H1 (cell line): ENCODE measurements around the gene MCUR1. TPM values are rescaled to one million over a fixed set of nuclear protein-coding genes. Genes with fewer than 3 reads are reported as not detected.
"Not testable (repeated sequence)": the region's sequence is repeated elsewhere in the genome, so short reads cannot be mapped to it uniquely, and the experiment has no call there.

ENCODE experiments used
- CTCF ChIA-PET: fragments of 300-600 bp; sonication (Branson Sonifier 250); formaldehyde crosslinking; loops from one replicate; lab custom pipeline; 2021; ENCODE audit not compliant: partially characterized antibody; lab: Charles Lee
- POLR2A ChIA-PET: fragments of 300-600 bp; sonication (Branson Sonifier 250); formaldehyde crosslinking; loops from one replicate; lab custom pipeline; 2021; ENCODE audit warnings: inconsistent platforms; ENCODE audit not compliant: partially characterized antibody; lab: Charles Lee
- DNase-seq, 2 experiments: peaks; one replicate each; pipeline versions ENCODE4 v3.0.0 to v3.0.0-alpha.2; 2010 to 2022; ENCODE audit warnings: low spot score in 2 of 2, low read depth in 1 of 2, mixed read lengths in 1 of 2
- FAIRE-seq: peaks from 2 replicates; lab custom pipeline; 2011; peaks lifted over from hg19 to GRCh38; lab: Jason Lieb, UNC
- H2AFZ ChIP-seq: 2 replicates; pipeline ENCODE4 v1.8.1; 2012; ENCODE audit warnings: low read length, inconsistent platforms
- H2AK5ac ChIP-seq: 2 replicates; pipeline ENCODE4 v1.6.1; 2013; ENCODE audit warnings: low read depth, low read length
- H2BK120ac ChIP-seq: replicated peaks from 2 replicates; pipeline ENCODE3; 2013; ENCODE audit warnings: low read depth, low read length, inconsistent platforms
- H2BK12ac ChIP-seq: 2 replicates; pipeline ENCODE4 v1.6.1; 2013; ENCODE audit warnings: low read depth, low read length
- H2BK15ac ChIP-seq: 2 replicates; pipeline ENCODE4 v1.6.1; 2013; ENCODE audit warnings: low read length
- H2BK20ac ChIP-seq: 2 replicates; pipeline ENCODE4 v1.6.1; 2013; ENCODE audit warnings: low read length
- H2BK5ac ChIP-seq: 2 replicates; pipeline ENCODE4 v1.6.1; 2013; ENCODE audit warnings: low read depth, low read length
- H3K14ac ChIP-seq: 2 replicates; pipeline ENCODE4 v1.6.1; 2013; ENCODE audit warnings: inconsistent platforms; ENCODE audit not compliant: insufficient read length
- H3K18ac ChIP-seq: 2 replicates; pipeline ENCODE4 v1.6.1; 2013; ENCODE audit warnings: low read length; ENCODE audit errors: extremely low read depth
- H3K23ac ChIP-seq: 2 replicates; pipeline ENCODE4 v1.6.1; 2013; ENCODE audit warnings: inconsistent platforms; ENCODE audit not compliant: insufficient read length
- H3K23me2 ChIP-seq: 2 replicates; pipeline ENCODE4 v1.6.1; 2013; ENCODE audit warnings: low read depth, low read length
- H3K27ac ChIP-seq: 2 replicates; pipeline ENCODE4 v1.6.1; 2011; ENCODE audit warnings: low read depth, low read length, inconsistent platforms
- H3K27me3 ChIP-seq, 4 experiments: replicated peaks in 1 of 4; 1 replicate in 1 of 4; 2 replicates in 3 of 4; pipeline versions ENCODE4 v1.6.1 to v1.8.1; 2011 to 2013; ENCODE audit warnings: low read length in 3 of 4, mild to moderate bottlenecking in 3 of 4, inconsistent platforms in 2 of 4, mixed read lengths in 2 of 4, moderate library complexity in 1 of 4; ENCODE audit not compliant: control insufficient read depth in 3 of 4, insufficient read depth in 3 of 4; ENCODE audit errors: extremely low read depth in 1 of 4
- H3K36me3 ChIP-seq, 4 experiments: 2 replicates each; pipeline versions ENCODE4 v1.6.1 to v1.8.1; 2011 to 2013; ENCODE audit warnings: mild to moderate bottlenecking in 4 of 4, low read length in 3 of 4, moderate library complexity in 2 of 4, control low read depth in 1 of 4, inconsistent platforms in 1 of 4; ENCODE audit not compliant: insufficient read depth in 4 of 4, control insufficient read depth in 2 of 4
- H3K4ac ChIP-seq: replicated peaks from 2 replicates; pipeline ENCODE3; 2013; ENCODE audit warnings: low read length, low read depth, mixed read lengths, inconsistent platforms; ENCODE audit not compliant: insufficient read length
- H3K4me1 ChIP-seq, 4 experiments: replicated peaks in 1 of 4; 1 replicate in 1 of 4; 2 replicates in 3 of 4; pipeline versions ENCODE4 v1.6.1 to v1.8.1; 2011 to 2013; ENCODE audit warnings: low read length in 3 of 4, inconsistent platforms in 2 of 4, mixed read lengths in 1 of 4; ENCODE audit not compliant: insufficient read depth in 4 of 4, control insufficient read depth in 3 of 4
- H3K4me2 ChIP-seq, 2 experiments: 2 replicates each; pipeline versions ENCODE4 v1.6.1 to v1.8.1; 2011 to 2013; ENCODE audit warnings: low read depth in 2 of 2, low read length in 2 of 2, control low read depth in 1 of 2, inconsistent platforms in 1 of 2, mild to moderate bottlenecking in 1 of 2; ENCODE audit not compliant: insufficient read depth in 1 of 2
- H3K4me3 ChIP-seq, 4 experiments: fragments of 200-600, 300-600 bp in 1 of 4; sonication (generic), shearing (Covaris generic), sonication (Bioruptor Twin) in 1 of 4; 2 replicates each; pipeline versions ENCODE4 v1.5.1 to v1.8.1; 2011 to 2016; ENCODE audit warnings: low read length in 4 of 4, low read depth in 3 of 4, control low read depth in 2 of 4, inconsistent platforms in 2 of 4, mild to moderate bottlenecking in 2 of 4, mixed read lengths in 1 of 4, moderate library complexity in 1 of 4; ENCODE audit not compliant: insufficient read depth in 2 of 4; ENCODE audit errors: extremely low read depth in 1 of 4
- H3K56ac ChIP-seq: replicated peaks from 2 replicates; pipeline ENCODE3; 2013; ENCODE audit warnings: low read depth, mild to moderate bottlenecking, mixed read lengths, low read length, inconsistent platforms; ENCODE audit not compliant: insufficient read length
- H3K79me1 ChIP-seq: 2 replicates; pipeline ENCODE4 v1.6.1; 2013; ENCODE audit warnings: low read depth, low read length, control low read depth
- H3K79me2 ChIP-seq, 2 experiments: 2 replicates each; pipeline versions ENCODE4 v1.6.1 to v1.8.1; 2012 to 2013; ENCODE audit warnings: low read length in 2 of 2, mild to moderate bottlenecking in 2 of 2, inconsistent platforms in 1 of 2; ENCODE audit not compliant: insufficient read depth in 2 of 2, control insufficient read depth in 1 of 2
- H3K9ac ChIP-seq, 4 experiments: replicated peaks in 1 of 4; 1 replicate in 1 of 4; 2 replicates in 3 of 4; pipeline versions ENCODE4 v1.6.1 to v1.8.1; 2011 to 2013; ENCODE audit warnings: low read depth in 3 of 4, low read length in 3 of 4, control low read depth in 2 of 4, mild to moderate bottlenecking in 2 of 4, moderate library complexity in 2 of 4, inconsistent platforms in 1 of 4; ENCODE audit errors: extremely low read depth in 1 of 4
- H3K9me3 ChIP-seq, 2 experiments: 2 replicates each; pipeline versions ENCODE4 v1.6.1 to v1.8.1; 2012 to 2013; ENCODE audit warnings: mild to moderate bottlenecking in 2 of 2, moderate library complexity in 2 of 2, control low read depth in 1 of 2, inconsistent platforms in 1 of 2, low read depth in 1 of 2, low read length in 1 of 2, mixed read lengths in 1 of 2; ENCODE audit not compliant: insufficient read depth in 2 of 2
- H4K20me1 ChIP-seq, 2 experiments: replicated peaks in 1 of 2; 2 replicates each; pipeline versions ENCODE3 to v1.8.1; 2011 to 2013; ENCODE audit warnings: inconsistent platforms in 2 of 2, low read length in 2 of 2, mild to moderate bottlenecking in 1 of 2; ENCODE audit not compliant: insufficient read depth in 2 of 2, control insufficient read depth in 1 of 2
- H4K5ac ChIP-seq: 2 replicates; pipeline ENCODE4 v1.6.1; 2013; ENCODE audit warnings: low read length, low read depth, mixed read lengths, inconsistent platforms; ENCODE audit not compliant: insufficient read length
- H4K8ac ChIP-seq: 2 replicates; pipeline ENCODE4 v1.8.0; 2013; ENCODE audit warnings: mild to moderate bottlenecking, moderate library complexity, low read length, inconsistent platforms; ENCODE audit not compliant: insufficient read depth; ENCODE audit errors: extremely low read depth
- H4K91ac ChIP-seq: replicated peaks from 2 replicates; pipeline ENCODE3; 2013; ENCODE audit warnings: low read length, mixed read lengths, inconsistent platforms; ENCODE audit not compliant: insufficient read length
- EZH2 ChIP-seq: fragments of 200-600 bp; sonication (generic); IDR thresholded peaks from 2 replicates; pipeline ENCODE4 v1.7.1; 2012; ENCODE audit warnings: low read depth, mild to moderate bottlenecking, moderate library complexity, low read length, inconsistent platforms; ENCODE audit not compliant: severe bottlenecking
- TAF7 ChIP-seq: optimal IDR thresholded peaks from 2 replicates; pipeline ENCODE3; 2011; ENCODE audit warnings: low read depth, mild to moderate bottlenecking, inconsistent platforms, low read length, moderate library complexity, borderline replicate concordance
- WGBS, 2 experiments: shearing (Covaris generic) in 1 of 2; methylation state at CpG; one replicate each; pipeline versions ENCODE4 v1.1.6 to v1.1.7; 2013 to 2015; ENCODE audit warnings: low lambda C conversion rate in 2 of 2, mixed read lengths in 2 of 2, inconsistent platforms in 1 of 2, low coverage in 1 of 2, missing lambda C conversion rate in 1 of 2; ENCODE audit not compliant: insufficient replicate concordance in 2 of 2, insufficient coverage in 1 of 2, insufficient read length in 1 of 2; ENCODE audit errors: extremely low coverage in 1 of 2, missing lambda C conversion rate in 1 of 2; 5-methylcytosine and 5-hydroxymethylcytosine counted together
- polyA plus RNA-seq, 7 experiments: library from polyadenylated mRNA; depleted of rRNA in 3 of 7; stranded (reverse) in 5 of 7; unstranded in 2 of 7; fragments of >200 nt in 5 of 7; fragments of 200-250 nt in 2 of 7; gene quantifications; 1 replicate in 5 of 7; 2 replicates in 1 of 7; 4 replicates in 1 of 7; pipeline versions ENCODE4 v1.2.1 to v1.2.3, GENCODE V29; 2011 to 2013; ENCODE audit warnings: missing spikeins in 2 of 7, mixed read lengths in 2 of 7
- total RNA-seq: library from RNA; stranded (reverse); fragmentation: NEBNext Ultra II Directional; extraction: Animal tissue kit (Norgen Biotek cat#: 25700); gene quantifications from 2 replicates; pipeline ENCODE4 v1.2.1, GENCODE V29; 2021

MCUR1 gene
- total and polyA plus RNA-seq, 2 of the 8 experiments (the other 6 are each of a cell fraction or from before 2014, with no cell fraction given) = 9.6 to 37.3 TPM

GRCh38 chr6:13830803-13831202 lies 16.4 kb upstream of the MCUR1 start (continued):
- TF ChIP-seq TAF7 = no peak
- no peak for TF ChIP-seq EZH2

DNA sequence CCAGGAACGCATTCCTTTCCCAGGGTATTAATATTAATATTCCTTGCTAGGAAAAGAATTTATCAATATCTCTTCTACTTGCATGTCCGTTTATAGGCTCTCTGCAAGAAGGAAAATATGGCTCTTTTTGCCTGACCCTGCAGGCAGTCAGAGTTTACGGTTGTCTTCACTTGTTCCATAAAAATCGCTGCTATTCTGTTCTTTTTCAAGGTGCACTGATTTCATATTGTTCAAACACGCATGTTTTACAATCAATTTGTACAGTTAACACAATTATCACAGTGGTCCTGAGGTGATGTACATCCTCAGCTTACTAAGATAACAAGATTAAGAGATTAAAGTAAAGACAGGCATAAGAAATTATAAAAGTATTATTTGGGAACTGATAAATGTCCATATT lies 15.1 kb upstream of the MCUR1 start:
- H3K9me3 ChIP-seq, FAIRE-seq, H3K79me2 ChIP-seq, H2BK12ac ChIP-seq, H3K27me3 ChIP-seq, H3K18ac ChIP-seq, H4K91ac ChIP-seq, H2BK5ac ChIP-seq, H2AFZ ChIP-seq, H3K36me3 ChIP-seq, H3K9ac ChIP-seq, H3K4me1 ChIP-seq, H2AK5ac ChIP-seq, H3K4ac ChIP-seq, H2BK20ac ChIP-seq, DNase-seq, POLR2A ChIA-PET, H2BK15ac ChIP-seq, H4K8ac ChIP-seq, H4K20me1 ChIP-seq, H3K56ac ChIP-seq, H2BK120ac ChIP-seq, H3K4me3 ChIP-seq, H3K79me1 ChIP-seq, H4K5ac ChIP-seq, H3K14ac ChIP-seq, H3K4me2 ChIP-seq, H3K23ac ChIP-seq, H3K27ac ChIP-seq, H3K23me2 ChIP-seq, CTCF ChIA-PET: not testable (repeated sequence)
- 96% methylated on average over 5 of the region's 5 CpGs; no CpG with 5 or more reads in 1 of the 2 experiments for WGBS, 2 experiments
